Measurements from ENCODE around the gene CD44. TPM values are rescaled to one million over a fixed set of nuclear protein-coding genes. Genes with fewer than 3 reads are reported as not detected.
A peak's percentile ranks its signal among the peaks of the same experiment; 100 is the strongest.

The CD44 gene
- total RNA-seq, 2 donors from 2014 or later: 321 to 613 TPM

DNA sequence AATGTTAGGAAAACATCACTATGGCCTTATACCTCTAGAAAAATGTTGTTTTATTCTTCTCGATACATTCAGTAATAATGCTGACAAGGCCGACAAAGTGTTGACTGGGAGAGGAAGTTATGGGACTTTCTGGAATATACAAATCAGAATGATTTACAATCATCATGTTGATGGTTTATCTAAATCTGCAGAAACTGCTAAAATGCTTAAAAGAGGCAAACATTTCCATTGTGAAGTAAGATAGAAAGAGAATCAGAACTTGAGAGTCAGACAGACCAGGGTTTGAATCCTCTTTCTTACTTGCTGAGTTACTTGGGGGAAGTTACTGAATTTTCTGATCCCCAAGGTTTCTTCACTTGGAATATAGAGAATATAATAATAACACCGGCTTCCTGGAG, 89.4 kb downstream of the CD44 start:
- Histone ChIP-seq H3K9me3 (no peaks in the 10 kb centered on the region), H3K27me3 (replicated peaks; ENCODE audit: insufficient read depth) (no peaks in the 10 kb centered on the region), H3K4me3 (no peak overlapping the region), H3K27ac (peak overlapping the region in 1 of 2 donors; percentile 3), H3K4me1 (ENCODE audit: control insufficient read depth in 1 of 2, low read depth in 2 of 2) (peaks cover 0 to 10% of the 10 kb centered on the region in 2 donors), H3K36me3 (peaks cover 17% of the 10 kb centered on the region)
- no peak for ATAC-seq (ENCODE audit: insufficient number of reproducible peaks, low FRiP score, low read depth)
- TF ChIP-seq, protein P1, sequence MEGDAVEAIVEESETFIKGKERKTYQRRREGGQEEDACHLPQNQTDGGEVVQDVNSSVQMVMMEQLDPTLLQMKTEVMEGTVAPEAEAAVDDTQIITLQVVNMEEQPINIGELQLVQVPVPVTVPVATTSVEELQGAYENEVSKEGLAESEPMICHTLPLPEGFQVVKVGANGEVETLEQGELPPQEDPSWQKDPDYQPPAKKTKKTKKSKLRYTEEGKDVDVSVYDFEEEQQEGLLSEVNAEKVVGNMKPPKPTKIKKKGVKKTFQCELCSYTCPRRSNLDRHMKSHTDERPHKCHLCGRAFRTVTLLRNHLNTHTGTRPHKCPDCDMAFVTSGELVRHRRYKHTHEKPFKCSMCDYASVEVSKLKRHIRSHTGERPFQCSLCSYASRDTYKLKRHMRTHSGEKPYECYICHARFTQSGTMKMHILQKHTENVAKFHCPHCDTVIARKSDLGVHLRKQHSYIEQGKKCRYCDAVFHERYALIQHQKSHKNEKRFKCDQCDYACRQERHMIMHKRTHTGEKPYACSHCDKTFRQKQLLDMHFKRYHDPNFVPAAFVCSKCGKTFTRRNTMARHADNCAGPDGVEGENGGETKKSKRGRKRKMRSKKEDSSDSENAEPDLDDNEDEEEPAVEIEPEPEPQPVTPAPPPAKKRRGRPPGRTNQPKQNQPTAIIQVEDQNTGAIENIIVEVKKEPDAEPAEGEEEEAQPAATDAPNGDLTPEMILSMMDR (IDR thresholded peaks at IDR 0.05): no peak
- DNase-seq (ENCODE audit: low spot score): no peak

DNA sequence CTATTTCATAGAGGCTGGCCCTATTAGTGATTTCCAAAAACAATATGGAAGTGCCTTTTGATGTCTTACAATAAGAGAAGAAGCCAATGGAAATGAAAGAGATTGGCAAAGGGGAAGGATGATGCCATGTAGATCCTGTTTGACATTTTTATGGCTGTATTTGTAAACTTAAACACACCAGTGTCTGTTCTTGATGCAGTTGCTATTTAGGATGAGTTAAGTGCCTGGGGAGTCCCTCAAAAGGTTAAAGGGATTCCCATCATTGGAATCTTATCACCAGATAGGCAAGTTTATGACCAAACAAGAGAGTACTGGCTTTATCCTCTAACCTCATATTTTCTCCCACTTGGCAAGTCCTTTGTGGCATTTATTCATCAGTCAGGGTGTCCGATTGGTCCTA, 91.4 kb downstream of the CD44 start:
- DNase-seq (ENCODE audit: low spot score) (no peak), ATAC-seq (ENCODE audit: insufficient number of reproducible peaks, low FRiP score, low read depth) (no peak)
- TF ChIP-seq, protein P1 (IDR thresholded peaks at IDR 0.05): no peak
- Histone ChIP-seq H3K27me3 (replicated peaks; ENCODE audit: insufficient read depth) (no peaks in the 10 kb centered on the region), H3K4me1 (ENCODE audit: control insufficient read depth in 1 of 2, low read depth in 2 of 2) (peaks cover 0 to 13% of the 10 kb centered on the region in 2 donors), H3K9me3 (no peaks in the 10 kb centered on the region), H3K36me3 (peaks cover 6% of the 10 kb centered on the region), H3K27ac (no peak overlapping the region), H3K4me3 (no peak overlapping the region)

DNA sequence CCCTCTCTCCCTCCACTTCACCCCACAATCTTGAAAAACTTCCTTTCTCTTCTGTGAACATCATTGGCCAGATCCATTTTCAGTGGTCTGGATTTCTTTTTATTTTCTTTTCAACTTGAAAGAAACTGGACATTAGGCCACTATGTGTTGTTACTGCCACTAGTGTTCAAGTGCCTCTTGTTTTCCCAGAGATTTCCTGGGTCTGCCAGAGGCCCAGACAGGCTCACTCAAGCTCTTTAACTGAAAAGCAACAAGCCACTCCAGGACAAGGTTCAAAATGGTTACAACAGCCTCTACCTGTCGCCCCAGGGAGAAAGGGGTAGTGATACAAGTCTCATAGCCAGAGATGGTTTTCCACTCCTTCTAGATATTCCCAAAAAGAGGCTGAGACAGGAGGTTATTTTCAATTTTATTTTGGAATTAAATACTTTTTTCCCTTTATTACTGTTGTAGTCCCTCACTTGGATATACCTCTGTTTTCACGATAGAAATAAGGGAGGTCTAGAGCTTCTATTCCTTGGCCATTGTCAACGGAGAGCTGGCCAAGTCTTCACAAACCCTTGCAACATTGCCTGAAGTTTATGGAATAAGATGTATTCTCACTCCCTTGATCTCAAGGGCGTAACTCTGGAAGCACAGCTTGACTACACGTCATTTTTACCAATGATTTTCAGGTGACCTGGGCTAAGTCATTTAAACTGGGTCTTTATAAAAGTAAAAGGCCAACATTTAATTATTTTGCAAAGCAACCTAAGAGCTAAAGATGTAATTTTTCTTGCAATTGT, 92.3 kb downstream of the CD44 start:
- Histone ChIP-seq H3K36me3 (peaks cover 6% of the 10 kb centered on the region), H3K27me3 (replicated peaks; ENCODE audit: insufficient read depth) (no peaks in the 10 kb centered on the region), H3K4me1 (ENCODE audit: control insufficient read depth in 1 of 2, low read depth in 2 of 2) (peaks cover 0 to 13% of the 10 kb centered on the region in 2 donors), H3K4me3 (no peak overlapping the region), H3K9me3 (no peaks in the 10 kb centered on the region), H3K27ac (no peak overlapping the region)
- no peak for DNase-seq (ENCODE audit: low spot score)
- no peak for ATAC-seq (ENCODE audit: insufficient number of reproducible peaks, low FRiP score, low read depth)
- TF ChIP-seq, protein P1 (IDR thresholded peaks at IDR 0.05): no peak

DNA sequence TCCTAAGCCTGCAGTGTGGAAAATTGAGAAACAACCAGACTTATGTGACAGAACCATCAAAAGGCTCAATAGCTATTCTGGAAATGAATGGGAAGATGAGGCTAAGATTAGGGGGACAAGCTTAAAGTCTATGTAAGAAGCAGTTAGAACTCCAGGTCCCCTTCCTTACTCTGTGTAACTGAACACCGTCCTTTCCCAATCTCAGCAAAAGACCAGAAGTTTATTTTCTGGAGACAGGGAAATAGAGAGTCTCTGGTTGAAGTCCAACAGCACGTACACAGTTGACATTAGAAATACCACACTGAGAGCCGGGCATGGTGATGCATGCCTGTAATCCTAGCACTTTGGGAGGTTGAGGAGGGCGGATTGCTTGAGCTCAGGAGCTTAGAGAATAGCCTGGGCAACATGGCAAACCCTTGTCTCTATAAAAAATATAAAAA, 93.9 kb downstream of the CD44 start:
- peaks cover 3% of the 10 kb centered on the region for H3K36me3 ChIP-seq
- H3K9me3 ChIP-seq: no peaks in the 10 kb centered on the region
- peaks cover 0 to 13% of the 10 kb centered on the region in 2 donors for H3K4me1 ChIP-seq (ENCODE audit: control insufficient read depth in 1 of 2, low read depth in 2 of 2)
- DNase-seq (ENCODE audit: low spot score) (no peak), ATAC-seq (ENCODE audit: insufficient number of reproducible peaks, low FRiP score, low read depth) (no peak)
- H3K4me3 ChIP-seq: no peak overlapping the region
- TF ChIP-seq, protein P1 (IDR thresholded peaks at IDR 0.05): no peak
- H3K27ac ChIP-seq: peak overlapping the region in 1 of 2 donors; percentile 34
- H3K27me3 ChIP-seq (replicated peaks; ENCODE audit: insufficient read depth): no peaks in the 10 kb centered on the region

DNA sequence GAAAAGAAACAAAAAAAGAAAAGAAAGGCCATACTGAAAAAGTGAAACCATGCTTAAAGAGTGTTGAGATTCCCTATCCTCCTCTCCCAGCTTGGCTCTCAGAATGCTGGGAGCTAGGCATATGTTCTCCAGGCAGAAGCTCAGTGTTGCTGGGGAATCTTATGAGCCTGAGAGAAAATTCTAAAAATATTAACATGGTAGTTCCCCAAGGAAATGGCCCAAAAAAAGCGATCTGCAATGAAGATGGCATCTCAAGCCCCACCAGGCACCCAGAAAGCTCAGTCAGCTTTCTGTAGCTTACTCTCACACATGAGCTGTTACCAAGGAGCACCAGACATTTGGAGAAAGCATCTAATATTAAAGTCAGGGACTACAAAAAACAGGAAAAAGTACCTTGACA, 94.5 kb downstream of the CD44 start:
- peaks cover 3% of the 10 kb centered on the region for H3K36me3 ChIP-seq
- H3K27me3 ChIP-seq (replicated peaks; ENCODE audit: insufficient read depth): no peaks in the 10 kb centered on the region
- no peak for DNase-seq (ENCODE audit: low spot score)
- ATAC-seq (ENCODE audit: insufficient number of reproducible peaks, low FRiP score, low read depth): no peak
- H3K27ac ChIP-seq: peak overlapping the region in 1 of 2 donors; percentile 34
- no peak overlapping the region for H3K4me3 ChIP-seq
- TF ChIP-seq, protein P1 (IDR thresholded peaks at IDR 0.05): no peak
- peaks cover 0 to 13% of the 10 kb centered on the region in 2 donors for H3K4me1 ChIP-seq (ENCODE audit: control insufficient read depth in 1 of 2, low read depth in 2 of 2)
- H3K9me3 ChIP-seq: no peaks in the 10 kb centered on the region

Measured in thoracic aorta (tissue), 2 donors.